Measurements from ENCODE around the gene SMTNL2.

GRCh38 chr17:4551141-4551540 is 33.2 kb upstream of the SMTNL2 start:
- TF ChIP-seq CTCF (IDR thresholded peaks at IDR 0.05) (no peak), POLR2A (IDR thresholded peaks at IDR 0.05) (no peak), POLR2AphosphoS5 (IDR thresholded peaks at IDR 0.05) (no peak)
